CD4-positive, alpha-beta T cell treated with Interleukin-10 for 1 hour (primary cell): ENCODE measurements around the gene EHMT1.

Source experiments
- DNase-seq: peaks from one replicate; pipeline ENCODE4 v3.0.0-alpha.2; 2020

The EHMT1 gene

DNA sequence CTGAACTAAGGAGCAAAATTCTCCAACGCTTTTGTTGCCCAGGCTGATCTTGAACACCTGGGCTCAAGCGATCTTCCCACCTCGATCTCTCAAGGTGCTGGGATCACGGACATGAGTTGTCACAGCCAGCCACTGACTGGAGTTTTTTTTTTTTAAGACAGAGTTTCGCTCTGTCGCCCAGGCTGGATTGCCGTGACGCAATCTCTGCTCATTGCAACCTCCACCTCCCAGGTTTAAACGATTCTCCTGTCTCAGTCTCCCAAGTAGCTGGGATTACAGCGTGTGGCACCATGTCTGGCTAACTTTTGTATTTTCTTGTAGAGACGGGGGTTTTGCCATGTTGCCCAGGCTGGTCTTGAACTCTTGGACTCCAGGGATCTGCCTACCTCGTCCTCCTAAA, 58.2 kb downstream of the EHMT1 start:
- no peak for DNase-seq

DNA sequence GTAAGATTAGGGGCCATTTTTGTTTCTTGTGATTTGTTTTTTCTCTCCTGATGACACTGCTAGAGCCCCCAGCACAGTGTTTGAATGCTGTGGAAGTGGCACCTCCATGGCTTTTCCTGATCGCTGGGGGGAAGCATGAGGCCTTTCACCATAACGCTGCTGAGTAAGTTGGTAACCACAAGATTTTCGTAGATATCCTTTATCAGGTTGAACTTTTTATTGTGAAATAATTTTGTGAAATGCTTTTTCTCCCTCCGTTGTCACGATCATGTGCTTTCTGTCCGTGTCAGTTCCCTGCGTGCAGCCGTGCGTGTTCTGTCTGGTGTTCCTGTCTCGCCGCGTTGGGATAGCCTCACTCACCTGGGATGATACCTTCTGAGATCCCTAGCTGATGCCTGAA, 59.4 kb downstream of the EHMT1 start:
- no peak for DNase-seq

GRCh38 chr9:137679249-137679648, 60.4 kb downstream of the EHMT1 start:
- DNase-seq, result no peak

GRCh38 chr9:137679695-137680305, 61.0 kb downstream of the EHMT1 start:
- DNase-seq, result no peak

DNA sequence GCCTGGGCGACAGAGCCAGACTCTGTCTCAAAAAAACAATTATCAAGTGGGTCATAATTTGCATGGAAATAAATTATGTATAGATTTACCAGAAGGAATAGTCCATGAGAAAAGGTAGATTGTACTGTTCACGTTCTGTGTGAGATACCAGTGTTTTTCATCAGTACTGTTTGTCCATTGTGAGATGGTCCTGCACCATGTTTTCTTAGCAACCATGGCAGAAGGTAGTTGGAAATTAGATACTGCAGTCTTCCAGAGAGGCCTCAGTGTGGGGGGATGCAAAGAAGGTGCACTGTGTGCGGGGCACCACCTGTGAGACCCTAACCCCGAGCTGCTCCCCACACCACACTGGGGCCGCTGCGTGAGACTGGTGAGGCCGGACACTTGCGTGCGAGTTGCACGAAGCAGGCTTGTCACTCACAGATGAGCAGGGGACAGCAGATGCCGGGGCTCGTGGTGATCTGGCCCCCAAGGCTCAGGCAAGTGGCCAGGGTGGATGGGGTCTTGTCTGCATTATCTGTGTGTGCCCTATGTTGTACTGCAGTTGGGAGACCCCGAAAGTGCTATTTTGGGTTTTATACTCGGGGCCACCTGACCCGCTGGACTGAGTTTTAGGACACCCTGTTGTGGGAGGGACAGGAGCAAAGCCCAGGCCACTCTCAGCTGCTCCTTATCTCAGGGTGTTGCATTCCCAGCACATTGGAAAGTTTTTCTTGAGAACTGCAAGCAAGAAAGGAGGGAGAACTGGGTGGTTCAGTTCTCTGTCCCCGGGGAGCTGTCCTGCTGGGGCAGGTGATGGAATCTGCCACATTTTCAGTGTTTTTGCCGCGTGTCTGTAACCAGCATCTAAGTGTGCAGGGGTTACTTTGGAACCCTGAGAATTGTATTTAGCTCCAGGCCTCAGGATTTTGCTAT, 61.9 kb downstream of the EHMT1 start:
- DNase-seq, result no peak

GRCh38 chr9:137682428-137683105, 63.8 kb downstream of the EHMT1 start:
- DNase-seq, result no peak

GRCh38 chr9:137683262-137683864, 64.6 kb downstream of the EHMT1 start:
- no peak for DNase-seq

DNA sequence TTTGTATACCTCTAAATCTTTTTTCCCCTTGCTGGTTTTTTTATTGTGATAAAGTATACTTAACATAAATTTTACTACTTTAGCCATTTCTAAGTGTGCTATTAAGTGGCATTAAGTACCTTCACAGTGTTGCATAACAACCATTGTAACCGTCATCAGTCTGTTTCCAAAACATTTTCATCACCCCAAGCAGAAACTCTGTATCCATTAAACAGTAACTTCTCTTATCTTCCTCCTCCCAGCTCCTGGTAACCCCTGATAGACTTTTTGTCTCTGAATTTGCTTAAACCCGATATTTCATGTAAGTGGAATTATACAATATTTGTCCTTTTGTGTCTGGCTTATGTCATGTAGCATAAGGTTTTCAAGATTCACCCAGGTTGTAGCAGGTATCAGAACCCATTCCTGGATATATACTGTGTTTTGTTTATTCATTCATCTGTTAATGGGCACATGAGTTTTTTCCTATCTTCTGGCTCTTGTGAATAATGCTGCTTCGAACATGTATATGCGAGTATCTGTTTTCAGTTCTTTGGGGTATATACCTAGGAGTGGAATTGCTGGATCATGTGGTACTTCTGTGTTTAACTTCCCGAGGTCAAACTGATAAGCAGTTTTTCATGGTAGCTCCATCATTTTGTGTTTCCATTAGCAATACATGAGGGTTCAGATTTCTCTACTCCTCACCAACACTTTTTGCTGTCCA, 66.4 kb downstream of the EHMT1 start:
- no peak for DNase-seq

GRCh38 chr9:137685741-137686420, 67.1 kb downstream of the EHMT1 start:
- DNase-seq, result no peak

DNA sequence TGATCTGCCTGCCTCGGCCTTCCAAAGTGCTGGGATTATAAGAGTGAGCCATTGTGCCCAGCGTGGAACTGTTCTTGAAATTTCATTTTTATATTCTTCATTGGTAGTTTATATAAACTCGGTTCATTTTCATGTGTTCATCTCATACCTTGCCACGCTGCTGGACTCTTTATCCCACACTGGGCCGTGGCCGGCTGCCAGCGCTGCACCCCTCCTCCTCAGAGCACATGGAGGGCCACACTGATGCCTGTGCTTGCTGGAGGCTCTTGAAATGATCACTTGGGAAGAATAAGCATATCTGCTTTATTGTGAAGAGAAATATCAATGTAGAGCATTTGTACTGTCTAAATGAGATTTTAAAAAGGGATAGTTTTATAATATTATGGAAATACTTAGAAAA, 69.5 kb downstream of the EHMT1 start:
- DNase-seq, result no peak

GRCh38 chr9:137688725-137689124, 69.9 kb downstream of the EHMT1 start:
- no peak for DNase-seq

GRCh38 chr9:137689745-137690529, 71.1 kb downstream of the EHMT1 start:
- DNase-seq, result no peak

GRCh38 chr9:137690930-137691645, 72.3 kb downstream of the EHMT1 start:
- DNase-seq, result no peak

GRCh38 chr9:137691646-137692351, 73.0 kb downstream of the EHMT1 start:
- DNase-seq, result no peak

- DNase-seq, result no peak
Measured at GRCh38 chr9:137694236-137694959, 75.6 kb downstream of the EHMT1 start.

DNA sequence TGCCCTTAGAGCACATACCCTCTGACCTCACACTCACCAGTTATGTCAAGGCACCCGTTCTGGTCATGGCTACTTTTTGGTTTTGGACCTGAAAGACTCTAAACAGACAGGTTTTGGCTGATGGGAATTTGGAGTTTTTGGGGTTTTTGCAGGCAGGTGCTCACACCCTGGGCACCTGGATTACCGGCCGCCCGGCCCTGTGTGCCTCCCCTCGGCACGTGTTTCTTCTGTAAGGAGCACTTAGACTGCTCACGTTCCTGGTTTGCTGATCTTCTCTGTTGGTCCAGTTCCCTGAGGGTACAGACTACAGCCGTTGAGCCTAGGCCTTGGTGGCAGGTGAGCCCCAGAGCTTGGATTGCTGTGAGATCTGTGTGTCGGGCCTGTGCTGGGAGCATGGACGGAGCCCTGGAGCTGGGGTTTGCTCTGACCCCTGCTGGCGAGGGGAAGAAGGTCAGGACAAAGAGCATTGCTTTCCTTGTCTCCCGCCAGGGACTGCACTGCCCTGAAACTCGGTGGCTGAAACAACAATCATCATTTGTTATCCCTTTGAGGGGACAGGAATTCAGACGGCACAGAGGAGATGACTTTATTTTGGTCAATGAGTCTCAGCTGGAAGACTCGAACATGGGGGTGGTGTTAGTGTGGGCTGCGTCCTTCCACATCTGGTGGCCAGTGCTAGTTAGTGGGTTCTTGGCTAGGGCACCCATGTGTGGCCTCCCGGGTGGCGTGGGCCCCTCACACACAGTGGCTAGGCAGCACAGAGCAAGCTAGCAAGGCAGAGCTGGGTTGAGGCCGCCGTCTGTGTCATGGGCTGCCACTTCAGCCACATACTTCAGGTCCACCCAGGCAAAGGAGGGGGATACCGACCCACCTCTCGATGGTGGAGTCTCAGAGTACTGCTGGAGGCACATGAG, 76.4 kb downstream of the EHMT1 start:
- DNase-seq, result peak; percentile 22

GRCh38 chr9:137696136-137696925, 77.5 kb downstream of the EHMT1 start:
- DNase-seq, result no peak
